Left kidney (tissue), 2 donors: Measurements from ENCODE around the gene CPEB3. TPM values are rescaled to one million over a fixed set of nuclear protein-coding genes. Genes with fewer than 3 reads are reported as not detected.
"Not testable (repeated sequence)": the region's sequence is repeated elsewhere in the genome, so short reads cannot be mapped to it uniquely, and the experiment has no call there.

Experiments used
- DNase-seq: peaks from one replicate; pipeline ENCODE4 v3.0.0-alpha.2; 2013
- polyA plus RNA-seq: library from polyadenylated mRNA; unstranded; fragments of 120-200 nt; gene quantifications from one replicate; pipeline ENCODE4 v1.2.1, GENCODE V29; 2013; ENCODE audit not compliant: insufficient read length

Gene CPEB3
- polyA plus RNA-seq, 1 donor, result 3.3 TPM

- DNase-seq, result no peak
Measured at GRCh38 chr10:92031580-92031979, 259.3 kb downstream of the CPEB3 start.

GRCh38 chr10:92027141-92027540, 263.7 kb downstream of the CPEB3 start:
- DNase-seq, result no peak

GRCh38 chr10:92025340-92025739, 265.5 kb downstream of the CPEB3 start:
- DNase-seq, result not testable (repeated sequence)

- DNase-seq, result no peak
Measured at GRCh38 chr10:92024700-92025099, 266.2 kb downstream of the CPEB3 start.

GRCh38 chr10:92014620-92015019, 276.3 kb downstream of the CPEB3 start:
- no peak for DNase-seq

GRCh38 chr10:92011560-92012214, 279.2 kb downstream of the CPEB3 start:
- DNase-seq, result no peak

GRCh38 chr10:92010047-92010735, 280.7 kb downstream of the CPEB3 start:
- no peak for DNase-seq

GRCh38 chr10:92009445-92009844, 281.4 kb downstream of the CPEB3 start:
- no peak for DNase-seq

- no peak for DNase-seq
Measured at GRCh38 chr10:92005978-92006377, 284.9 kb downstream of the CPEB3 start.

- no peak for DNase-seq
Measured at GRCh38 chr10:92003258-92003657, 287.6 kb downstream of the CPEB3 start.

- no peak for DNase-seq
Measured at GRCh38 chr10:92001995-92002394, 288.9 kb downstream of the CPEB3 start.

- DNase-seq, result no peak
Measured at GRCh38 chr10:92001581-92001980, 289.3 kb downstream of the CPEB3 start.

Other genes with a start within 250 kb of the CPEB3 start
- gene MARCHF5, start 89 bp upstream of the CPEB3 start, polyA plus RNA-seq, result 82.4 TPM